Panc1 (cell line): ENCODE measurements around the gene JRKL.
"Not testable (repeated sequence)": the region's sequence is repeated elsewhere in the genome, so short reads cannot be mapped to it uniquely, and the experiment has no call there.

Experiments
- POLR2AphosphoS5 ChIP-seq: IDR thresholded peaks from 2 replicates; pipeline ENCODE4 v1.6.1; 2012; ENCODE audit warnings: mild to moderate bottlenecking, low read depth, low read length, moderate library complexity
- TCF7L2 ChIP-seq: IDR thresholded peaks from 2 replicates; pipeline ENCODE4 v1.6.1; 2011; ENCODE audit warnings: mild to moderate bottlenecking, low read depth, low read length, inconsistent platforms
- TF ChIP-seq, protein P1 (sequence below): fragments of 450-650 bp; IDR thresholded peaks from 2 replicates; pipeline ENCODE4 v1.5.1; 2017; ENCODE audit warnings: mild to moderate bottlenecking
- TF ChIP-seq, protein P2 (sequence below), 2 experiments: IDR thresholded peaks; 2 replicates each; pipeline ENCODE4 v1.6.1; 2011 to 2012; ENCODE audit warnings: low read depth in 2 of 2, control low read depth in 1 of 2, low read length in 1 of 2, mild to moderate bottlenecking in 1 of 2, moderate library complexity in 1 of 2; ENCODE audit not compliant: insufficient read depth in 1 of 2

- TF ChIP-seq, protein P1, sequence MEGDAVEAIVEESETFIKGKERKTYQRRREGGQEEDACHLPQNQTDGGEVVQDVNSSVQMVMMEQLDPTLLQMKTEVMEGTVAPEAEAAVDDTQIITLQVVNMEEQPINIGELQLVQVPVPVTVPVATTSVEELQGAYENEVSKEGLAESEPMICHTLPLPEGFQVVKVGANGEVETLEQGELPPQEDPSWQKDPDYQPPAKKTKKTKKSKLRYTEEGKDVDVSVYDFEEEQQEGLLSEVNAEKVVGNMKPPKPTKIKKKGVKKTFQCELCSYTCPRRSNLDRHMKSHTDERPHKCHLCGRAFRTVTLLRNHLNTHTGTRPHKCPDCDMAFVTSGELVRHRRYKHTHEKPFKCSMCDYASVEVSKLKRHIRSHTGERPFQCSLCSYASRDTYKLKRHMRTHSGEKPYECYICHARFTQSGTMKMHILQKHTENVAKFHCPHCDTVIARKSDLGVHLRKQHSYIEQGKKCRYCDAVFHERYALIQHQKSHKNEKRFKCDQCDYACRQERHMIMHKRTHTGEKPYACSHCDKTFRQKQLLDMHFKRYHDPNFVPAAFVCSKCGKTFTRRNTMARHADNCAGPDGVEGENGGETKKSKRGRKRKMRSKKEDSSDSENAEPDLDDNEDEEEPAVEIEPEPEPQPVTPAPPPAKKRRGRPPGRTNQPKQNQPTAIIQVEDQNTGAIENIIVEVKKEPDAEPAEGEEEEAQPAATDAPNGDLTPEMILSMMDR = not testable (repeated sequence)
- not testable (repeated sequence) for TF ChIP-seq POLR2AphosphoS5, TCF7L2
- TF ChIP-seq, protein P2, sequence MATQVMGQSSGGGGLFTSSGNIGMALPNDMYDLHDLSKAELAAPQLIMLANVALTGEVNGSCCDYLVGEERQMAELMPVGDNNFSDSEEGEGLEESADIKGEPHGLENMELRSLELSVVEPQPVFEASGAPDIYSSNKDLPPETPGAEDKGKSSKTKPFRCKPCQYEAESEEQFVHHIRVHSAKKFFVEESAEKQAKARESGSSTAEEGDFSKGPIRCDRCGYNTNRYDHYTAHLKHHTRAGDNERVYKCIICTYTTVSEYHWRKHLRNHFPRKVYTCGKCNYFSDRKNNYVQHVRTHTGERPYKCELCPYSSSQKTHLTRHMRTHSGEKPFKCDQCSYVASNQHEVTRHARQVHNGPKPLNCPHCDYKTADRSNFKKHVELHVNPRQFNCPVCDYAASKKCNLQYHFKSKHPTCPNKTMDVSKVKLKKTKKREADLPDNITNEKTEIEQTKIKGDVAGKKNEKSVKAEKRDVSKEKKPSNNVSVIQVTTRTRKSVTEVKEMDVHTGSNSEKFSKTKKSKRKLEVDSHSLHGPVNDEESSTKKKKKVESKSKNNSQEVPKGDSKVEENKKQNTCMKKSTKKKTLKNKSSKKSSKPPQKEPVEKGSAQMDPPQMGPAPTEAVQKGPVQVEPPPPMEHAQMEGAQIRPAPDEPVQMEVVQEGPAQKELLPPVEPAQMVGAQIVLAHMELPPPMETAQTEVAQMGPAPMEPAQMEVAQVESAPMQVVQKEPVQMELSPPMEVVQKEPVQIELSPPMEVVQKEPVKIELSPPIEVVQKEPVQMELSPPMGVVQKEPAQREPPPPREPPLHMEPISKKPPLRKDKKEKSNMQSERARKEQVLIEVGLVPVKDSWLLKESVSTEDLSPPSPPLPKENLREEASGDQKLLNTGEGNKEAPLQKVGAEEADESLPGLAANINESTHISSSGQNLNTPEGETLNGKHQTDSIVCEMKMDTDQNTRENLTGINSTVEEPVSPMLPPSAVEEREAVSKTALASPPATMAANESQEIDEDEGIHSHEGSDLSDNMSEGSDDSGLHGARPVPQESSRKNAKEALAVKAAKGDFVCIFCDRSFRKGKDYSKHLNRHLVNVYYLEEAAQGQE (IDR thresholded peaks at IDR 0.05; ENCODE audit: insufficient read depth in 1 of 2, low read depth in 2 of 2, low read length in 1 of 2) = not testable (repeated sequence)
Measured at GRCh38 chr11:96432654-96433053, 42.8 kb downstream of the JRKL start.
